ENCODE measurements around the gene STAC2. TPM values are rescaled to one million over a fixed set of nuclear protein-coding genes. Genes with fewer than 3 reads are reported as not detected.

The STAC2 gene
- total RNA-seq, 2 donors from 2014 or later = 0.11 to 0.15 TPM

DNA sequence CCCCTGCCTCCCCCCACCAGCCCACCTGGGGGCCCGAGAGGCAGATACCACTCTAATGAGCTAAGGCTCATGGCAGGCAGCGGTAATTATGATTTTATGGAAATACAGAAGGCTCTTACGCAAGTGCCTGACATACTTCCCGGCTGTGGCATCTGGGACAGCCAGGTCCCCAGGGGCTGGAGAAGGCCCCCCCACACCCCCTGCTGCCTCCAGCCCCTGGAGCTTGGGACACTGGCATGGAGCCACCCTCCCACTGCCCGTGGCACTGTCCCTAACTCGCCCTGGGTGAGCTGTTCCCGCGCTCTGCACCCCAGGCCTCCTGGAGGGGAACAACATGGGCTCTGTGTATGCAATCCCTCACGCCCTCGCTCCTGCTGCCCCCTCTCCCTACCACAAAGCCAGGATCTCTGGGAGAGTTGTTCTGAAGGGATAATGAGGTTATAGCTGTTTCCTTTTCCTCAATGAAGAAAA, 5.4 kb upstream of the STAC2 start:
- H3K4me1 ChIP-seq = no peaks in the 10 kb centered on the region
- TF ChIP-seq, protein P1, sequence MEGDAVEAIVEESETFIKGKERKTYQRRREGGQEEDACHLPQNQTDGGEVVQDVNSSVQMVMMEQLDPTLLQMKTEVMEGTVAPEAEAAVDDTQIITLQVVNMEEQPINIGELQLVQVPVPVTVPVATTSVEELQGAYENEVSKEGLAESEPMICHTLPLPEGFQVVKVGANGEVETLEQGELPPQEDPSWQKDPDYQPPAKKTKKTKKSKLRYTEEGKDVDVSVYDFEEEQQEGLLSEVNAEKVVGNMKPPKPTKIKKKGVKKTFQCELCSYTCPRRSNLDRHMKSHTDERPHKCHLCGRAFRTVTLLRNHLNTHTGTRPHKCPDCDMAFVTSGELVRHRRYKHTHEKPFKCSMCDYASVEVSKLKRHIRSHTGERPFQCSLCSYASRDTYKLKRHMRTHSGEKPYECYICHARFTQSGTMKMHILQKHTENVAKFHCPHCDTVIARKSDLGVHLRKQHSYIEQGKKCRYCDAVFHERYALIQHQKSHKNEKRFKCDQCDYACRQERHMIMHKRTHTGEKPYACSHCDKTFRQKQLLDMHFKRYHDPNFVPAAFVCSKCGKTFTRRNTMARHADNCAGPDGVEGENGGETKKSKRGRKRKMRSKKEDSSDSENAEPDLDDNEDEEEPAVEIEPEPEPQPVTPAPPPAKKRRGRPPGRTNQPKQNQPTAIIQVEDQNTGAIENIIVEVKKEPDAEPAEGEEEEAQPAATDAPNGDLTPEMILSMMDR (IDR thresholded peaks at IDR 0.05) = no peak
- peaks cover 9% of the 10 kb centered on the region for H3K27me3 ChIP-seq
- no peaks in the 10 kb centered on the region for H3K9me3 ChIP-seq
- intact Hi-C loops (cut with DNase I) = loop anchor here (10.0 kb wide), 1 partner anchor 66 kb away; the partner anchor contains the start of gene ARL5C
- no peak for DNase-seq
- no peak overlapping the region for H3K4me3 ChIP-seq
- no peak overlapping the region for H3K9ac ChIP-seq (ENCODE audit: low read depth in 2 of 2, low read length in 2 of 2)
- H3K27ac ChIP-seq = no peak overlapping the region
- no peaks in the 10 kb centered on the region for H3K36me3 ChIP-seq

DNA sequence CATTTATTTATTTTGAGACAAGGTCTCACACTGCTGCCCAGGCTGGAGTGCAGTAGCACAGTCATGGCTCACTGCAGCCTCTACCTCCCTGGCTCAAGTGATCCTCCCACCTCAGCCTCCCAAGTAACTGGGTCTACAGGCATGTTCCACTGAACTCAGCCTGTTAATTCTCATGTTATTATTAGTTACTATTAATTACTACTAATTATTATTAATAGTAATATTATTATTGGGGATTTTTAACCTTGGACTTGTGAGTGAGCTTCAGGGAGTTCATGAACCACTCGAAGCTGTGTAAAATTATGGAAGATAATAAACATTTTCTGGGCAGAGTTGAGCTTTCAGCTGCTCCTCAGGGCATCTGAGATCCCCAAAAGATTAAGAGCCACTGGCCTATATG, 4.6 kb upstream of the STAC2 start:
- Histone ChIP-seq H3K9me3 (no peaks in the 10 kb centered on the region), H3K4me3 (no peak overlapping the region), H3K9ac (ENCODE audit: low read depth in 2 of 2, low read length in 2 of 2) (no peak overlapping the region), H3K27me3 (peaks cover 17% of the 10 kb centered on the region), H3K4me1 (peaks cover 4% of the 10 kb centered on the region), H3K36me3 (no peaks in the 10 kb centered on the region), H3K27ac (no peak overlapping the region)
- no peak for DNase-seq
- TF ChIP-seq, protein P1 (IDR thresholded peaks at IDR 0.05) = no peak
- intact Hi-C loops (cut with DNase I) = loop anchor here (10.0 kb wide), 1 partner anchor 66 kb away; the partner anchor contains the start of gene ARL5C

DNA sequence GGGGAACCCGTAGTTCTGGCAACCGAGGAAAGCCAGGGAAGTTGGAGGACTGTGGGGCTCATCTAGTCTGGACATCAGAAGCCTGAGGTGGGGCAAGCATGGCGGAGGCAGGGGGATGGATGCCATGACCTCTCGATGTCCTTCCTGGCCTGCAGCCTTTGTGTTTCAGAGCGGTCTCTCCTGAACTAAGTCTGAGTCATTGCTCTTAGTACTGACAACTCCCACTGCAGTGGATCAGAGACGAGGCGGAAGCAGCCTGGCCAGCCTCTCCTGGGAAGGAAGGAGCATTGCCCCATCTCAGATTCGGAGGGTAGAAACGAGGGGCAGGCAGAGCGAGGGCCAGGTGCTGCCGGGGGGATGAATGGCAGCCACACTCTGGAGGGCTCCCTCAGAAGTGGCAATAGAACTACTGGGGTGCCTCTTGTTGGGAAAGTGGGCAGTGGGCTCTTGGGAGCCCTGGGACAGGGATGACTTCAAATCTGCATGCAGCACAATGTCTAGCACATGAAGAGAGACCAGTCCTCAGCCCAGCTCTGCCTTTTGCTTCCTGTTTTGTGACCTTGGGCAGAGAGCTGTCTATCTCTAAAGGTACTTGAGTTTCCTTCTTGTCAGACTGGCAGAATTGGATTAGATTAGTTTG, 3.6 kb upstream of the STAC2 start:
- Histone ChIP-seq H3K4me1 (peaks cover 4% of the 10 kb centered on the region), H3K27me3 (peaks cover 26% of the 10 kb centered on the region)
- intact Hi-C loops (cut with DNase I) = no loop called here

DNA sequence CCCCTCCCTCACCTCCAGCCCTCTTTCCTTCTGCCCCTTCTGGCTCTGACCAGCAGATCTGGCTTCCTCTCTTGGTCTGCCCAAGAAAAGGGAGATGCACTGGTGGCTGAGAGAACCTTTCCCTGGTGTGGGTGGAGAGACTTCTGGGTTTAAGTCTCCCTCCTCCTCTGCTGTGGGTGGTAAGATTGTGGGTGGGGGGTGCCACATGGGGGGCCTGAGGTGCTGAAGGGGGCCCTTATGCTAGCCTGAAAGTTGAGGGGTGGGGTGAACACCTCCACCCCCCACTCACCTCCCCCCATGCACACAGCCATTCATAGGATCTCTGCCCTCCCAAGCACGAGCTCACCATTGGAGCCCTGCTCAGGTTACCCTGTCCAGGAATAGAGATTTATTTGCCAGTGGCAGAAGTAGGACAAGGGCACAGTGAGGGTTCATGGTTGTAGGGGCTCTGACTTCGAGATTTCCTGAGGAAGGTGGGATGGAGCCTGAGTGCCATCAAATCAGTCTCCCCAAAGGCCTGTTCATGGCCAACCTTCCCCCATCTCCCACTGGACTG, 1.7 kb upstream of the STAC2 start:
- H3K27me3 ChIP-seq = peaks cover 34% of the 10 kb centered on the region
- no peak for DNase-seq
- TF ChIP-seq, protein P1 (IDR thresholded peaks at IDR 0.05) = no peak
- H3K4me1 ChIP-seq = peaks cover 4% of the 10 kb centered on the region
- no peaks in the 10 kb centered on the region for H3K9me3 ChIP-seq
- H3K36me3 ChIP-seq = no peaks in the 10 kb centered on the region
- no peak overlapping the region for H3K27ac ChIP-seq
- no peak overlapping the region for H3K4me3 ChIP-seq
- intact Hi-C loops (cut with DNase I) = no loop called here
- H3K9ac ChIP-seq (ENCODE audit: low read depth in 2 of 2, low read length in 2 of 2) = no peak overlapping the region

More for the DNA sequence above, 3.6 kb upstream of the STAC2 start:
- TF ChIP-seq, protein P1 (IDR thresholded peaks at IDR 0.05) = no peak
- no peak overlapping the region for H3K4me3 ChIP-seq
- H3K36me3 ChIP-seq = no peaks in the 10 kb centered on the region
- DNase-seq = no peak
- no peak overlapping the region for H3K9ac ChIP-seq (ENCODE audit: low read depth in 2 of 2, low read length in 2 of 2)
- no peaks in the 10 kb centered on the region for H3K9me3 ChIP-seq
- H3K27ac ChIP-seq = no peak overlapping the region

DNA sequence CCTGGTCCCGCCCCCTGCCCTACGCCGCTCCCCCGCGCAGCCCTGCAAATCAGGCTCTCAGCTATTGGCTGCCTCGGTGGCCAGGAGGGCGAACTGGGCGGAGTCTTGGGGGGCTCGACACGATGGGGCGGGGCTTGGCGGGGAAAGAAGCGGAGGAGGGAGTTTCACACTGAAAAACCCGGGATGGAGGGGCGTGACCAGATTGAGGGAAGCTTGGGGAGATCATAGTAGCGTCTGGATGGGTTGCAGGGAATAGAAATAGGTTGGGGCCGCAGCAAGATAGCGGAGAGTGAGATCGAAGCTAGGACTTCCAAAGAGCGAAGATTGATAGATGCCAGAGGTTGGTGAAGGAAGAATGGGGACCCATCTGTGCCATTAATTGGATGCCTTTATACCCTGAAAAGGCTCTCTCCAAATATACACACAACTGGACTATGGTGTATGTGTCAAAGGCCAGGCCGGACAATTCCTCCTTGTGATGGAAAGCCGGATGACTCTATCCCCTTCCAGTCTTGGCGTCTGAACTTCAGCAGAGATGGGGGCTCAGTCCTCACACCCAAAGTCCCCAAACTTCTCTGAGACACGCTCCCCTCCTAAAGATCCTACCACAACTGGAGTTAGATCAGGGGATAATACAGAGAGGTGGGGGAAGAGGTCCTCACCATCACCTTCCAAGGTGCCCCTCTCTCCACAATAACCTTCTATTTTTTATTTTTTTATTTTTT, 376 bp upstream of the STAC2 start:
- peaks cover 31% of the 10 kb centered on the region for H3K27me3 ChIP-seq
- peak; percentile 61 for DNase-seq
- no peak overlapping the region for H3K9ac ChIP-seq (ENCODE audit: low read depth in 2 of 2, low read length in 2 of 2)
- H3K4me1 ChIP-seq = peaks cover 4% of the 10 kb centered on the region
- H3K36me3 ChIP-seq = no peaks in the 10 kb centered on the region
- intact Hi-C loops (cut with DNase I) = no loop called here
- TF ChIP-seq, protein P1 (IDR thresholded peaks at IDR 0.05) = no peak
- H3K9me3 ChIP-seq = no peaks in the 10 kb centered on the region
- H3K4me3 ChIP-seq = peak overlapping the region; percentile 27
- H3K27ac ChIP-seq = no peak overlapping the region

All from colonic mucosa (tissue), 4 donors.